Mucosa of descending colon (tissue), 3 donors: ENCODE results near the gene CDC6. TPM values are rescaled to one million over a fixed set of nuclear protein-coding genes. Genes with fewer than 3 reads are reported as not detected.

ENCODE experiments used
- ATAC-seq: fragments of 200-7000 bp; cut with Tn5 transposase; one replicate; pipeline ENCODE4 v1.9.1; 2020; ENCODE audit warnings: mild to moderate bottlenecking, moderate library complexity
- DNase-seq, 3 donors: peaks; one replicate each; pipeline ENCODE4 v3.0.0-alpha.2; 2020
- H3K36me3 ChIP-seq: fragments of 200-600 bp; one replicate; pipeline ENCODE4 v1.8.0; 2021; ENCODE audit warnings: low read depth, mild to moderate bottlenecking
- H3K4me1 ChIP-seq: fragments of 200-600 bp; one replicate; pipeline ENCODE4 v1.8.0; 2021; ENCODE audit warnings: low read depth, mild to moderate bottlenecking
- H3K4me3 ChIP-seq: fragments of 200-600 bp; one replicate; pipeline ENCODE4 v1.8.0; 2021; ENCODE audit warnings: mild to moderate bottlenecking
- H3K9me3 ChIP-seq: fragments of 200-600 bp; one replicate; pipeline ENCODE4 v1.8.0; 2021; ENCODE audit warnings: mild to moderate bottlenecking
- intact Hi-C, 2 donors: fragments of 100-400 bp; cut with DNase I in 1 of 2; cut with micrococcal nuclease in 1 of 2; formaldehyde crosslinking; loops; one replicate each; pipeline versions ENCODE4 v1.11.0 to v1.11.1; 2022; cut with DNase I, micrococcal nuclease
- total RNA-seq, 3 donors: library from RNA; stranded (reverse); fragmentation: NEBNext Ultra II Directional in 2 of 3; extraction: Animal tissue kit (Norgen Biotek cat#: 25700) in 2 of 3; gene quantifications; one replicate each; pipeline versions ENCODE4 v1.2.1 to v1.2.4, GENCODE V29; 2021 to 2023
- TF ChIP-seq, protein P1 (sequence below): fragments of 200-600 bp; IDR thresholded peaks from one replicate; pipeline ENCODE4 v1.8.0; 2022; ENCODE audit warnings: antibody characterized with exemption, mild to moderate bottlenecking
- donor health status: DM: no; HTN: no; CAD: no; lungs with moderate emphysema.
- donor health status: DM: no; HTN: no; CAD: no.
- donor health status: DM: no; HTN: yes; CAD: no.

CDC6 gene
- total RNA-seq, 3 donors from 2014 or later = 4.0 to 14.9 (median 7.4) TPM

DNA sequence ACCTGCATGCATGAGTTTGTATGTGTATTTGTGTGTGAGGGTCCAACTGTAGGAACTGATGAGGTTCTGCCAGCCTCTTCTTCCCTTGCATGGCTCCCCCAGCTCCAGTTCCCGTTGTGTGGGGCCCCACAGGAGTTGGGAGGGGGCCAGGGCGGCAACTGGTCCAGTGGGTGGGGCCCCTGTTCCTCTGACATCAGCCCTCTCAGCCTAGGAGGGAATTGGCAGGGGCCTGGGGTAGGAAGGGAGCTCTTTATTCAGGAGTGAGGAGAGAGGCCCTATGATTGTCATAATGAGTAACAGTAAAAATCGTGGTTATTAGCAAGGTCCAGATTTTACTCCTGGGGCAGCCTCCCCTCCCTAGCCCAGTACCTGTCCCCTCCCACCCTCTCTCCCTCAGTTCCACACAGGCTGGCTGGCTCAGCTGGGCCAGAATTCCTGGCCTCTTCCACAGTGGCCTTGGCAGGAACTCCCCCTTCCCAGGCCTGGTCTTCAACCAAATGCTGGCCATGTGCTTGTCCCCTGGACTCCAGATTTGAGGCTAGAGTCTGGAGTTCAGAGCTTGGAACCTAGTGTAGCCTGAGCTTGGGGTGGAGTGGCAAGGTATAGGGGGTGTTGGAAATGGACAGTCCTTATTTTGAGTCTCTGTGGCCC lies 40.2 kb downstream of the CDC6 start:
- TF ChIP-seq, protein P1, sequence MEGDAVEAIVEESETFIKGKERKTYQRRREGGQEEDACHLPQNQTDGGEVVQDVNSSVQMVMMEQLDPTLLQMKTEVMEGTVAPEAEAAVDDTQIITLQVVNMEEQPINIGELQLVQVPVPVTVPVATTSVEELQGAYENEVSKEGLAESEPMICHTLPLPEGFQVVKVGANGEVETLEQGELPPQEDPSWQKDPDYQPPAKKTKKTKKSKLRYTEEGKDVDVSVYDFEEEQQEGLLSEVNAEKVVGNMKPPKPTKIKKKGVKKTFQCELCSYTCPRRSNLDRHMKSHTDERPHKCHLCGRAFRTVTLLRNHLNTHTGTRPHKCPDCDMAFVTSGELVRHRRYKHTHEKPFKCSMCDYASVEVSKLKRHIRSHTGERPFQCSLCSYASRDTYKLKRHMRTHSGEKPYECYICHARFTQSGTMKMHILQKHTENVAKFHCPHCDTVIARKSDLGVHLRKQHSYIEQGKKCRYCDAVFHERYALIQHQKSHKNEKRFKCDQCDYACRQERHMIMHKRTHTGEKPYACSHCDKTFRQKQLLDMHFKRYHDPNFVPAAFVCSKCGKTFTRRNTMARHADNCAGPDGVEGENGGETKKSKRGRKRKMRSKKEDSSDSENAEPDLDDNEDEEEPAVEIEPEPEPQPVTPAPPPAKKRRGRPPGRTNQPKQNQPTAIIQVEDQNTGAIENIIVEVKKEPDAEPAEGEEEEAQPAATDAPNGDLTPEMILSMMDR = no peak
- Histone ChIP-seq H3K9me3 (no peaks in the 10 kb centered on the region), H3K4me1 (peaks cover 80% of the 10 kb centered on the region), H3K36me3 (no peaks in the 10 kb centered on the region), H3K4me3 (no peak overlapping the region)
- DNase-seq = peak in 1 of 3 donors; percentile 61
- intact Hi-C loops = no loop called here
- ATAC-seq = no peak

DNA sequence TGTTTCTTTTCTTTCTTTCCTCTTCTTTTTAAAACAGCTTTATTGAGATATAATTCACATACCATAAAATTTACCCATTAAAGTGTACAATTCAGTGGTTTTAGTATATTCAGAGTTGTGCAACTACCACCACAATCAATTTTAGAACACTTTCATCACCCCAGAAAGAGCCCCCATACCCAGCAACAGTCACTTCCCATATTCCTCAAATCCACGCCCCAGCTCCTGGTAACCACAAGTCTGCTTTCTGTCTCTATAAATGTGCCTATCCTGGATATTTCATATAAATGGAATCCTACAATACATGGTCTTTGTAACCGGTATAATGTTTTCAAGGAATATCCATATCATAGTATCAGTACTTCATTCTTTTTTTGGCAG lies 40.7 kb downstream of the CDC6 start:
- Histone ChIP-seq H3K4me1 (peaks cover 75% of the 10 kb centered on the region), H3K9me3 (no peaks in the 10 kb centered on the region), H3K4me3 (no peak overlapping the region), H3K36me3 (no peaks in the 10 kb centered on the region)
- ATAC-seq = no peak
- intact Hi-C loops = no loop called here
- TF ChIP-seq, protein P1 = no peak
- DNase-seq = no peak

DNA sequence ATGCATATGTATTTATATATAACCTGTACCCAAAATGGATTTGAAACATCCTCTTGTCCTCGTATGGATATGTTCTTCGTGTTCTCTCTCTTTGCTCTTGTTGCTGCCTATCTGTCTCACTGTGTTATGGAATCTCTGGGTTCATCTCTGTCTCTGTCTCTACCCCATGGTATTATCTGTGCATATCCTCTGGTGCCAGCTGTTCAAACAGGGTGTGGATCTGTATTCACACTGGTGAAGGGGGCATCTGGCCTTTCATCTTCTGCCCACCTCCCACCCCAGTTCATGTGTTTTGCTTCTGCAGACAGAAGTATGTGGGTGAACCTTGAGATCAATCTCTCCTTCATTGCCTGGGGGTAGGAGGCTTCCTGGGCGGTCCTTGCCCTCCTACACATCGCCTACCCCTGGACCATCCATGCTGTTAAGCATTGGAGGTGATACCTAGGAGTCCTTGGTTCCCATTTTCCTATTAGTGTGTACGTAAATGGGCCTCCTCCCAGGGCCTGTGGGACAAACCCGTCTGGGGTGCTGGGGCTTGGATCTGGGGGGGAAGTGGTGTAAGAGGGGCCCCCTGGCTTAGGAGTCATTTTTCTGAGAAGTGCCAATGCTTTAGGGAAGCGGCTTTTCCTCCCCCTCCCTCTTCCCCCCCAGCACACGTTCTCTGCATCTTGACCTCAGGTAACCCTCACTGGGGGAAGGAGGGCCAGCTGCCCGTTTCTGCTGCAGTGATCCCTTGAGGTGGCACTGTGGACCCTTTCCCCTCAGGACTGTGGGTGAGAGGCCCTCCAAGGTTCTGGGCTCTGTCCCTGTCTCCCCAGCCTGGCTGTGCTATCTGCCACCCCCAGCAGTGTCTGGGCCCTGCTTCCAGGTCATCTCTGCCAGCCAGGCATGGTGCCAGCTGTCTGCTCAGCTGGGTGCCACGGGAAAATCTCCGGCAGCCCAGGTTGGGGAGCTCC lies 42.4 kb downstream of the CDC6 start:
- H3K36me3 ChIP-seq = no peaks in the 10 kb centered on the region
- DNase-seq (peak in 2 of 3 donors; percentile 55 to 65), ATAC-seq (peak; percentile 29)
- intact Hi-C loops = no loop called here
- no peak overlapping the region for H3K4me3 ChIP-seq
- peaks cover 75% of the 10 kb centered on the region for H3K4me1 ChIP-seq
- TF ChIP-seq, protein P1 = no peak
- H3K9me3 ChIP-seq = no peaks in the 10 kb centered on the region

DNA sequence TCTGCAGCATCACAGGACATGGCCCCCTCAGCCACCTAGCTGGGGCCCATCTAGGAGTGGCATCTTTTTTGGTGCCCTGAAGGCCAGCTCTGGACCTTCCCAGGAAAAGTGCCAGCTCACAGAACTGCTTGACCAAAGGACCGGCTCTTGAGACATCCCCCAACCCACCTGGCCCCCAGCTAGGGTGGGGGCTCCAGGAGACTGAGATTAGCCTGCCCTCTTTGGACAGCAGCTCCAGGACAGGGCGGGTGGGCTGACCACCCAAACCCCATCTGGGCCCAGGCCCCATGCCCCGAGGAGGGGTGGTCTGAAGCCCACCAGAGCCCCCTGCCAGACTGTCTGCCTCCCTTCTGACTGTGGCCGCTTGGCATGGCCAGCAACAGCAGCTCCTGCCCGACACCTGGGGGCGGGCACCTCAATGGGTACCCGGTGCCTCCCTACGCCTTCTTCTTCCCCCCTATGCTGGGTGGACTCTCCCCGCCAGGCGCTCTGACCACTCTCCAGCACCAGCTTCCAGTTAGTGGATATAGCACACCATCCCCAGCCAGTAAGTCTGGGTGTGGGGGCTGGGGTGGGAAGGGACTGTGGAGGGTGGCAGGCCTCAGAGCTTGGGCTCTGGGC lies 43.3 kb downstream of the CDC6 start:
- intact Hi-C loops = no loop called here
- no peaks in the 10 kb centered on the region for H3K36me3 ChIP-seq
- ATAC-seq (no peak), DNase-seq (peak in 1 of 3 donors; percentile 56)
- TF ChIP-seq, protein P1 = no peak
- peaks cover 75% of the 10 kb centered on the region for H3K4me1 ChIP-seq
- H3K4me3 ChIP-seq = no peak overlapping the region
- H3K9me3 ChIP-seq = no peaks in the 10 kb centered on the region

DNA sequence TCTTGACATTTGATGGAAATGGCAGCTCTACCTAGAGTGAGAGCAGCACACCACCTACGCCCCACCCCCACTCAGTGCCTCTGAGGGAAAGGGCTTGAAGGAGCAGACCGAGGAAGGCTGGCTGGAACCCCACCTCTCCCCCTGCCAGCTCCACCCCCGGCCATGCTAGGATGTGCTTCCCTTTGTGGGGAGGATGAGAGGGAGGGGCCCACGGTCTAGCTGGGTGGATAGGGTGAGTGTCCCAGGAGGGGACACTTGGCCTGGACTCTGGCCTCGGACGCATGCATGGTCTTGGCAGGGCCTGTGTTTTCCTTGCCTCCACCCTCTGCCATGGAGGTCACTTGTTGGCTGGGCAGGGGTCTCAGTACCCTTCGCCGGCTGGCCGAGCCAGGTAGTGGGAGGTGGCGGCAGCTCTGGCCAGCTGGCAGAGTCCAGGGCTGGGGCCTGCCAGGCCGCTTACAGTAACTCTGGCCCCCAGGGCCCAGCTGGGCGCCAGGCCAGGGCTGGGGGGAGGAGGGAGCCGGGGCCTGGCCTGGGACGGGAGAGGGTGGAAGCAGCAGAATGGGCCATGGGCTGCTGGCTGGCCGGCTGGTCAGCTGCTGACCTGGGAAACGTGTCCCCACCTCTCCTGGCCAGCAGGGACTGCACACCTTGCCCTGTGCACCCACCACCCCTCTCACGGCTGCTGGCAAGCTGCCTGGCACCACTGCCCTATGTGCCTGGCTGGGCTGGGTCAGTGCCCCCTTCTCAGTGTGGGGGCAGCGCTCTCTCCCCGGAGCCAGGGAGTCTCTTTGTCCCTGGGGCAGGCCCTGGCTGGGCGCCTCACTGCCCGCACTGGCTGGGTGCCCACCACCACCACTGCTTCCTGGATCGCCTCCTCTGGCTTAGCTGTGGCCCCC lies 44.3 kb downstream of the CDC6 start:
- DNase-seq (peak in 2 of 3 donors; percentile 71 to 84), ATAC-seq (peak; percentile 40)
- peaks cover 67% of the 10 kb centered on the region for H3K4me1 ChIP-seq
- H3K9me3 ChIP-seq = no peaks in the 10 kb centered on the region
- no peaks in the 10 kb centered on the region for H3K36me3 ChIP-seq
- H3K4me3 ChIP-seq = no peak overlapping the region
- intact Hi-C loops = no loop called here
- TF ChIP-seq, protein P1 = no peak
